H9 (cell line): ENCODE data around the gene ABHD17C. TPM values are rescaled to one million over a fixed set of nuclear protein-coding genes. Genes with fewer than 3 reads are reported as not detected.

ENCODE experiments used
- DNase-seq: peaks from one replicate; pipeline ENCODE4 v3.0.0-alpha.2; 2017
- H2AFZ ChIP-seq: one replicate; pipeline ENCODE4 v1.6.1; 2013; ENCODE audit warnings: mild to moderate bottlenecking, low read length, control low read depth, moderate library complexity
- H2AK5ac ChIP-seq: 2 replicates; pipeline ENCODE4 v1.6.1; 2013; ENCODE audit warnings: low read length, control low read depth, mixed read lengths; ENCODE audit not compliant: insufficient read length
- H2BK120ac ChIP-seq: one replicate; pipeline ENCODE4 v1.6.1; 2013; ENCODE audit warnings: low read depth, mild to moderate bottlenecking, low read length, control low read depth, inconsistent platforms; ENCODE audit not compliant: poor library complexity, severe bottlenecking
- H2BK12ac ChIP-seq: 2 replicates; pipeline ENCODE4 v1.6.1; 2013; ENCODE audit warnings: low read length, control low read depth, mixed read lengths, low read depth; ENCODE audit not compliant: insufficient read length
- H2BK15ac ChIP-seq: 2 replicates; pipeline ENCODE4 v1.6.1; 2013; ENCODE audit warnings: low read depth, low read length, control low read depth
- H2BK20ac ChIP-seq: one replicate; pipeline ENCODE4 v1.6.1; 2013; ENCODE audit warnings: low read depth, mild to moderate bottlenecking, low read length, control low read depth, inconsistent platforms; ENCODE audit not compliant: poor library complexity, severe bottlenecking
- H2BK5ac ChIP-seq: 2 replicates; pipeline ENCODE4 v1.6.1; 2013; ENCODE audit warnings: low read length, control low read depth, mixed read lengths; ENCODE audit not compliant: insufficient read length
- H3K14ac ChIP-seq: 2 replicates; pipeline ENCODE4 v1.6.1; 2013; ENCODE audit warnings: low read length, control low read depth; ENCODE audit not compliant: insufficient read depth
- H3K18ac ChIP-seq: 2 replicates; pipeline ENCODE4 v1.6.1; 2013; ENCODE audit warnings: low read depth, mild to moderate bottlenecking, mixed read lengths, low read length, control low read depth; ENCODE audit not compliant: insufficient read length
- H3K23ac ChIP-seq: 2 replicates; pipeline ENCODE4 v1.6.1; 2013; ENCODE audit warnings: low read length, control low read depth, mixed read lengths, low read depth; ENCODE audit not compliant: insufficient read length
- H3K23me2 ChIP-seq: 2 replicates; pipeline ENCODE4 v1.6.1; 2013; ENCODE audit warnings: low read depth, mild to moderate bottlenecking, mixed read lengths, low read length, control low read depth; ENCODE audit not compliant: insufficient read length, poor library complexity, severe bottlenecking
- H3K27ac ChIP-seq: 2 replicates; pipeline ENCODE4 v1.5.1; 2013; ENCODE audit warnings: low read length, control low read depth, mixed read lengths, low read depth; ENCODE audit not compliant: insufficient read length
- H3K27me3 ChIP-seq: 2 replicates; pipeline ENCODE4 v1.6.1; 2013; ENCODE audit warnings: low read length, control low read depth, inconsistent platforms; ENCODE audit not compliant: insufficient read depth
- H3K4ac ChIP-seq: 2 replicates; pipeline ENCODE4 v1.6.1; 2013; ENCODE audit warnings: low read depth, mild to moderate bottlenecking, control low read depth, inconsistent platforms, low read length, moderate library complexity
- H3K4me1 ChIP-seq: 2 replicates; pipeline ENCODE4 v1.6.1; 2013; ENCODE audit warnings: low read length, control low read depth, inconsistent platforms; ENCODE audit not compliant: insufficient read depth
- H3K4me2 ChIP-seq: 2 replicates; pipeline ENCODE4 v1.6.1; 2013; ENCODE audit warnings: low read length, control low read depth, mixed read lengths; ENCODE audit not compliant: insufficient read length, insufficient read depth
- H3K56ac ChIP-seq: 2 replicates; pipeline ENCODE4 v1.6.1; 2013; ENCODE audit warnings: low read depth, mild to moderate bottlenecking, mixed read lengths, low read length, control low read depth; ENCODE audit not compliant: insufficient read length
- H3K79me1 ChIP-seq: 2 replicates; pipeline ENCODE4 v1.6.1; 2013; ENCODE audit warnings: low read depth, mild to moderate bottlenecking, moderate library complexity, low read length, control low read depth, inconsistent platforms; ENCODE audit not compliant: insufficient read depth, poor library complexity, severe bottlenecking
- H3K79me2 ChIP-seq: 2 replicates; pipeline ENCODE4 v1.6.1; 2013; ENCODE audit warnings: low read length, control low read depth, inconsistent platforms; ENCODE audit not compliant: insufficient read depth
- H3K9ac ChIP-seq: 2 replicates; pipeline ENCODE4 v1.6.1; 2013; ENCODE audit warnings: low read length, control low read depth, mixed read lengths; ENCODE audit not compliant: insufficient read length; ENCODE audit errors: extremely low read depth
- H3K9me3 ChIP-seq: one replicate; pipeline ENCODE4 v1.6.1; 2013; ENCODE audit warnings: low read depth, low read length, inconsistent platforms; ENCODE audit not compliant: control insufficient read depth
- H3T11ph ChIP-seq: one replicate; pipeline ENCODE4 v1.6.1; 2013; ENCODE audit warnings: mild to moderate bottlenecking, low read length, control low read depth, inconsistent platforms
- H4K20me1 ChIP-seq: one replicate; pipeline ENCODE4 v1.6.1; 2013; ENCODE audit not compliant: control insufficient read depth, insufficient read length, insufficient read depth
- H4K5ac ChIP-seq: 2 replicates; pipeline ENCODE4 v1.6.1; 2013; ENCODE audit warnings: low read depth, mild to moderate bottlenecking, mixed read lengths, low read length, control low read depth; ENCODE audit not compliant: insufficient read length
- H4K8ac ChIP-seq: replicated peaks from 2 replicates; pipeline ENCODE4 v1.6.1; 2013; ENCODE audit warnings: low read length, control low read depth, mixed read lengths, low read depth; ENCODE audit not compliant: insufficient read length
- H4K91ac ChIP-seq: 2 replicates; pipeline ENCODE4 v1.6.1; 2013; ENCODE audit warnings: low read depth, mild to moderate bottlenecking, moderate library complexity, mixed read lengths, low read length, control low read depth; ENCODE audit not compliant: insufficient read length
- H3K27ac Mint-ChIP-seq, 3 experiments: 2 replicates in 2 of 3; 3 replicates in 1 of 3; pipeline ENCODE4 v1.8.0; 2020 to 2021; ENCODE audit warnings: mixed read lengths in 3 of 3, mild to moderate bottlenecking in 1 of 3, moderate library complexity in 1 of 3
- H3K27me3 Mint-ChIP-seq: 2 replicates; pipeline ENCODE4 v1.8.0; 2021; ENCODE audit warnings: low read depth, mild to moderate bottlenecking, moderate library complexity, mixed read lengths
- H3K36me3 Mint-ChIP-seq, 3 experiments: 2 replicates in 2 of 3; 3 replicates in 1 of 3; pipeline ENCODE4 v1.8.0; 2020 to 2021; ENCODE audit warnings: low read depth in 3 of 3, mixed read lengths in 3 of 3; ENCODE audit not compliant: insufficient read depth in 1 of 3
- H3K4me1 Mint-ChIP-seq, 2 experiments: 2 replicates each; pipeline ENCODE4 v1.8.0; 2020; ENCODE audit warnings: mixed read lengths in 2 of 2
- H3K4me3 Mint-ChIP-seq, 2 experiments: 2 replicates in 1 of 2; 3 replicates in 1 of 2; pipeline ENCODE4 v1.8.0; 2020 to 2021; ENCODE audit warnings: mild to moderate bottlenecking in 2 of 2, mixed read lengths in 2 of 2, moderate library complexity in 1 of 2
- H3K9me3 Mint-ChIP-seq, 2 experiments: 2 replicates in 1 of 2; 3 replicates in 1 of 2; pipeline ENCODE4 v1.8.0; 2020; ENCODE audit warnings: mild to moderate bottlenecking in 2 of 2, mixed read lengths in 2 of 2, moderate library complexity in 1 of 2
- CTCF ChIP-seq: fragments of 200-600 bp; sonication (generic); conservative IDR thresholded peaks from 3 replicates; pipeline ENCODE4 v1.8.0; 2021; ENCODE audit warnings: antibody characterized with exemption, mild to moderate bottlenecking
- WGBS: extraction: QIAGEN DNeasy Blood & Tissue Kit; methylation state at CpG from one replicate; pipeline ENCODE4 v1.1.7; 2013; ENCODE audit warnings: missing lambda C conversion rate, low lambda C conversion rate, mixed read lengths; ENCODE audit not compliant: insufficient read length; ENCODE audit errors: extremely low coverage; 5-methylcytosine and 5-hydroxymethylcytosine counted together
- total RNA-seq: library from RNA; stranded (reverse); gene quantifications from 2 replicates; pipeline ENCODE4 v1.2.1, GENCODE V29; 2021

The ABHD17C gene
- total RNA-seq, 1 experiment from 2014 or later: 21.5 TPM

- no peak overlapping the region for H4K91ac ChIP-seq
- H2AFZ ChIP-seq: no peak overlapping the region
- H3K4me1 Mint-ChIP-seq: peaks cover 27 to 34% of the 10 kb centered on the region in 2 experiments
- H3K79me2 ChIP-seq: peaks cover 7% of the 10 kb centered on the region; the same call in 1 of the 2 replicates
- H4K8ac ChIP-seq: no peak overlapping the region
- no peaks in the 10 kb centered on the region for H3K79me1 ChIP-seq
- H3K27me3 Mint-ChIP-seq: peaks cover 26% of the 10 kb centered on the region
- no peak overlapping the region for H3K9ac ChIP-seq
- H2BK20ac ChIP-seq: no peak overlapping the region
- no peak overlapping the region for H3T11ph ChIP-seq
- no peak overlapping the region for H2AK5ac ChIP-seq
- H3K36me3 Mint-ChIP-seq: peaks cover 2 to 18% (median 8%) of the 10 kb centered on the region in 3 experiments; a peak in 4 of 7 replicates
- WGBS: 100% methylated on average over 1 of the region's 6 CpGs
- H4K5ac ChIP-seq: no peak overlapping the region
- no peaks in the 10 kb centered on the region for H3K4me1 ChIP-seq
- no peak for DNase-seq
- no peak overlapping the region for H2BK5ac ChIP-seq
- TF ChIP-seq CTCF: no peak
- no peak overlapping the region for H3K23ac ChIP-seq
- H3K56ac ChIP-seq: no peak overlapping the region
- H4K20me1 ChIP-seq: no peaks in the 10 kb centered on the region
- no peak overlapping the region for H3K14ac ChIP-seq
- H3K27me3 ChIP-seq: peaks cover 7% of the 10 kb centered on the region; the same call in 1 of the 2 replicates
- peak overlapping the region; percentile 86 to 96 for H3K4me3 Mint-ChIP-seq
- no peak overlapping the region for H3K27ac ChIP-seq
- peak overlapping the region; percentile 32 for H3K4me2 ChIP-seq
- no peak overlapping the region for H3K4ac ChIP-seq
- no peak overlapping the region for H2BK120ac ChIP-seq
- H3K9me3 ChIP-seq: no peaks in the 10 kb centered on the region
- no peak overlapping the region for H3K18ac ChIP-seq
- no peaks in the 10 kb centered on the region for H3K9me3 Mint-ChIP-seq
- no peak overlapping the region for H2BK12ac ChIP-seq
- peaks cover 5% of the 10 kb centered on the region for H3K23me2 ChIP-seq
- H2BK15ac ChIP-seq: no peak overlapping the region
- H3K27ac Mint-ChIP-seq: no peak overlapping the region
Observed at GRCh38 chr15:80697075-80697685, 2.1 kb downstream of the ABHD17C start.
